GM21515 (cell line): Measurements from ENCODE around the gene JMJD1C.
A peak's percentile ranks its signal among the peaks of the same experiment; 100 is the strongest.

Experiments
- ATAC-seq: cut with Tn5 transposase; IDR thresholded peaks from one replicate; pipeline ENCODE4 v1.9.1; 2021; ENCODE audit not compliant: unreplicated experiment

JMJD1C gene

DNA sequence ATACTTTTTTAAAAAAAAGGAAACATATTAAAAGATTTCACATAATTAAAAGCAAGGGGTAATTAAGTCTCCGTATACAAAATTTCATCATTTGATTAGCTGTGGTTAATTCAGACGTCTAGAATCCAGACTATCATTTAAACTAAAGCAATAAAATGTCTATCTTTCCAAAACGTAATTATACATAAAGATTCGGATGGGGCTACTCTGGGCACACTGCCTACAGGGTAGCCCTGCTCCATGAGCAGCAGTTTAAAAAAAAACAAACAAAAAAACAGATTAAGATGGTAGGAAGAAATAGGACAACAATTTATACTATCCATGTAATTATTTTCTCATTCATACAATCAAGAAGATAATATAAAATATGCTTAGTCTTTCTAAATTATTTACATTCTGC lies 236.6 kb downstream of the JMJD1C start:
- no peak for ATAC-seq

DNA sequence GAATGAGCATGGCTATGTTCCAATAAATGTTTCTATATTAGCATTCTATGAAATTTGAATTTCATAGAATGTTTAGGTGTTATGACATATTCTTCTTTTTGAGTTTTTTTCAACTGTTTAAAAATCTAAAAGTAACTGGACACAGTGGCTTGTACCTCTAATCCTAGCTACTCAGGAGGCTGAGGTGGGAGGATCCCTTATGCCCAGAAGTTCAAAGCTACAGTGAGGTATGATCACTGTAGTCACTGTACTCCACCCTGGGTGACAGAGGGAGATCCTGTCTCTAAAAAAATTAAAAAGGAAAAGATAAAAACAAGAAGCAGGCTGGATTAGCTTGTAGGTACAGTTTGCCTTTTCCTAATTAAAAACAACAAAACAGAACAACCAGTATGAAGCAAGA lies 237.5 kb downstream of the JMJD1C start:
- no peak for ATAC-seq

DNA sequence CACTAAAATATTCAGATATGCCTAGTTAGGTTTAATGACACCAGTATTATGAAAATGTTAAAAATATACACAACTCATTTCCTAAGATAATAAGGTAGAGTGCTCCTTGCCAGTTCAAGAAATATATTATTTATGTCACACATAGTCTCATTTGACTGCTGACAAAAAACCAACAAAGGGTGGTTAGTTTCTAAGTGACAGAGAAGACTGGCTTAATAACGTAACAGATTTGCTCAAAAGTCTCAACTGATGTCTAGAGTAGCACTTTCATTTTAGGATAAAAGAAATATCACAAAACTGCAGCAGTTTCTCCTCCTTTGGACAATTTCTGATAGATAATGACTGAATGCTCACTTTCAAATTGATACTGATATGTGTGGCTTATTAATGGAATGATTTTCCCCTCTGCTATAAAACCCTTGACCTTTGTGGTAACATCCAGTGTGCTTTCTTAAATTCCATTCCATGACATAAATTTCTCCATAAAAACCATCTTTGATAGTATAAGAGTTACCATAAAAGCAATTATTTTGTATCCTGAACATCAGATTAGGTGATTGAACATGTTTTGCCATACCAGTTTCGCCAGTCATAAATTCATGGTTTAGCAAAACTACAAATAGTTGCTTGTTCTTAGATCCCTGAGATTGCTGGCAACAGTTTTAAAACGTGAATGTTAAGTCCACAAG lies 238.4 kb downstream of the JMJD1C start:
- ATAC-seq, result no peak

DNA sequence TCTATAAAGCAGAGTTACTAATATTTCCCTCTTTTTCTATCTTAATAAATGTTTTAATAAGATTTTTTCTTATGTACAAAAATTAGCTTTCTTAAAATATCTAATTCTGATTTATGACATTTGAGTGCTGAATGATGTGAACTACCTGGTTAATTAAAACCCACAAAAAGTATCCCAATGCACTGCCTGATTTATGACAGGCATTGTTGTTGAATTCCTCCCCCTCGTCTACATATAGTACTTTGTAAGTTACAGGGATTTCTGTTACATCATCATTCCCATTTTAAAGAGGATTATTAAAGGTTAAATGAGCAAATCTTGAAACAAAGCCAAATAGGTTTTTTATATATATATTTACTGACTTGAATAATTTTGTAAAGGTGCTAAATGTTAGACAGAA lies 241.5 kb downstream of the JMJD1C start:
- ATAC-seq, result no peak

DNA sequence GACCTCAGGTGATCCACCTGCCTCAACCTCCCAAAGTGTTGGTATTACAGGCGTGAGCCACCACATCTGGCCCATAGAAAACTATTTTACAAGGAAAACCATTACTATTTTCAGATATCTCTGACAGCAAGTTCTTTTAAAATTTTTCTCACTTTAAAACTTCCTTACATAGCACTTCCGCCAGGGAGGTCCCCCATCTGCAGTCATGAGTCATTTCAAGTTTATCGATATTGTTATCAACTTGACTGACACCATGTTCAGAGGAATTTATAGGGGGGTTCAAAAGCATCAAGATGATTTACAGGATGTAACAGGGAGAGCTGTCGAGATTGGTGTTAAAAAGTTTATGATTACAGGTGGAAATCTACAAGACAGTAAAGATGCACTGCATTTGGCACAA lies 243.8 kb downstream of the JMJD1C start:
- no peak for ATAC-seq

DNA sequence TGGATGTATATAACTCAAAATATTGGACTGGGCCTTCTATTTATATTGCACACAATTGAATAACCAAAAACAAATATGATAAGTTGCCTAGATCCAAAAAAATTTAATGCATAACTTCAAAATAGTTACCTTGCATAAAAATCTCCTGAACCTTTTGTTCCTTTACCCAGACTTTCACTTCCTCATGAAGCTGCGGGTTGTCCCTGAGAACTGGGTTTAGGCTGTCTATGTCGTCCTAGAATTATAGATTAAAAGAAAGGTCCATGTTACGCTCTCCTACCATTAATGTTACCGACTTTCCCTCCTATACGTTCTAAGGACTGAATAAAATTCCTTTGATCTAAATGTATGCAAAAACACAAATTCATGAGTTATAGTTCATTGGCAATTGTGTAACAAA lies 246.0 kb downstream of the JMJD1C start:
- ATAC-seq, result no peak

DNA sequence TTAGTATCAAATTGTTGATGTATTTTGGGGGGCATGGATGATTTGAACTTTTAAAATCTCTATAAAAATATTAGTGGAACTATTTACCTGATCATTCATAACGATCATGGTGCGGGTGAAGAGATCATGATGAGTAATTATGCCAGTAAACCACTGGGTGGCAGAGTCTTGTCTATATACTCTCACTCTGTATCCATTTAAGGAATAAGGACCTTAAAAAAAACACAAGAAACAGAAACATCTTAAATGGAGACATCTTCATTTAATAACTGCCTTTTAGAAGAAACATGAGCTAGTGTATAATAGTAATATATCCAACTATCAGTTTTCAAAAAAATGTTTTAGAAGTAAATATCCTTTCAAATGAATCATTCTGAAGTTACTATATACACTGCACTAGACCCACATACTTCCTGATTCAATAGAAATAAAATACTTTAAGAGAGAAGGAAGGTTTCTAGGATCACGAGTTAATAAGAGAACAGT lies 248.6 kb downstream of the JMJD1C start:
- peak; percentile 77 for ATAC-seq

DNA sequence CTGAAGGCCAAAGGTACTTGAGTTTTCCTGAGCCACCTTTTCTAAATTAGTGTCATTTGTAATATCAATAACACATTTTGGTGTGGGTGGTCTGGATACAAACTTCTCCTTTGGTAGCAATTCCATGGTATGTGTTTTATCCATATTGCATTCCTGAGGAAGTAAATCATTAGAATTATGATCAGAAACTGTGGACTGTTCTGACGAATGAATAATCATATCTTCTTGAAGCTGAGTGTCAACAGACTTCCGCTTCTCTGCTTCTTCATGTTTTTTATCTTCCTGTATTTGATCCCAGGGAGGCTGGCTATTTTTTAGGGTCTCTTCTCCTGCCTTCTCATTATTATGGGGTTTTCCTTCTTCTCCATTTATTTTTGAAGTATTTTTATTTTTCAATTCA lies 251.2 kb downstream of the JMJD1C start:
- no peak for ATAC-seq

DNA sequence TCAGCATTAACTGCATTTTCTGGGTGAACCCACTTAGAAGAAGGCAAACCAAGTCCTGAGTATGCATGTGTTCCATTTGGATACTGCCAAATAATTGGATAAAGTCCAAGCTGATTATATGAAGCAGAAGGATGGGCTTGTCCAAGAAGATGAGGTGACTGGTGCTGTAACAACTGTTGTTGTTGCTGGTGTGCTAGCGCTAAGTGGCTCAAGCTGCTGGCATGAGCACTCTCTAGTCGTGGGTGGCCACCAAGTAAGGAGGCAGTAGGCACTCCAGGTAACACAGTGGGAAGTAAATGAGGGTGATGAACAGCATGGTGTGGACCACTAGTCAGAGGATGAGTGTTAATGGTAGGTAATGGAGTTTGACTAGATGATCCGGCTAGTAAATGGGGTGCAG lies 252.3 kb downstream of the JMJD1C start:
- ATAC-seq, result no peak

DNA sequence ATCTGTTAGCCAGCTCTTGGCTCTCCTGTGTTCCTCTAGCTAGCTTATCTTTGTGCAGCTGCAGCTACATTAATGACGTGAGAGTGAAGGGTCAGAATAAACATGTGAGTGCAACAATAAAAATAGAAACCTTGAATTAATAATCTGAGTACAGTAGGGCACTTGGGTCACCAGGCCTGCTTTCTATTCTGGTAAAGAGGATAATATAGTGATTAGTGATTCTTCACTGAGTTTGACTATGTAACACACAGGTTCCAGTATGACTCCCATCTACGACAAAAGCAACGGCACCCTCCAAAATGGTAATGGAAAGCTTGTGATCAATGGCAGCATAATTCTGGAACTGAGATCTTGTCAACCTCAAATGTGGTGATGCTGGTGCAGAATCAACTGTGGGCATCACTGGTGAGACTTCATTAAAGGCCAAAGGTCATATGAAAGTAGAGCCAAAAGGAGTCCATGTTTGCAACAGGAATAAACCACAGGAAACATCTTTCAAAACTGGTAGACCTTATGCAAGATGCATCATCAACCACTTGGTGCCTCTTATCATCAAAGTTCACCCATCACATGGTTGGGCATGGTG lies 255.1 kb downstream of the JMJD1C start:
- no peak for ATAC-seq

DNA sequence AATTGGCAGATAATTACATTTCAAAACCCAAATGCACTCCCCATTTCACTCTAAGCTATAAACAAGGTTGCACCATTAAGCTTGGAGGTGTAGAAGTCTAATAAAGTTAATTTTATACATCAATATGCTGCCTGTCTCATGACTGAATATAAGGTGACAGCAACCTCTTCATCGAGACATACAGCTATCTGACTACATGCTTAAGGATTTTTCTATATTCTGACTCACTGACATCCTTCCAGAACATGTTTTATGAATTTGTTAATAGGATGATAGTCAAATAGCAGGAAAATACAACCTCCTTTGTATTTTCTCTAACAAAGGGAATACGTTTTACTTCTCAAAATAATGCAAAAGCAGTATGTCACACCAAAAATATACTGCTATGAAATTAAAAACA lies 256.1 kb downstream of the JMJD1C start:
- ATAC-seq, result no peak

DNA sequence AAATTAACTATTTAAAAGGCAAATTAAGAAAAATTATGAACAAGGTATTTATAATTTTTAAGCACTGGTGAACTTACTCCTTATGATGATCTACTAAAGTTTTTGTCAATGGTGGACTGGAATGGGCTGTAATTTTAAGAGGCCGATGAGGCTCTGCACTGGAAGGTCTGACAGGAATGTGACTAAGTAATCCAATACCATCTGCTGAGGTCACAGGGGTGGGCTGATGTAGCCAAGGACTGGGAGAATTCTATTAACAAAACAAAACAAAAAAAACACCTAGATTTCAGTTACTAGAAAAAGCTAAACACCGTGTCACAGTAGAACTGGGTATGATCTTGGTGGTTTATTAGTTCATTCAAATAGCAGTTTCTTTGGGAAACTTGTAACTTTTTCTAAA lies 256.8 kb downstream of the JMJD1C start:
- ATAC-seq, result no peak

DNA sequence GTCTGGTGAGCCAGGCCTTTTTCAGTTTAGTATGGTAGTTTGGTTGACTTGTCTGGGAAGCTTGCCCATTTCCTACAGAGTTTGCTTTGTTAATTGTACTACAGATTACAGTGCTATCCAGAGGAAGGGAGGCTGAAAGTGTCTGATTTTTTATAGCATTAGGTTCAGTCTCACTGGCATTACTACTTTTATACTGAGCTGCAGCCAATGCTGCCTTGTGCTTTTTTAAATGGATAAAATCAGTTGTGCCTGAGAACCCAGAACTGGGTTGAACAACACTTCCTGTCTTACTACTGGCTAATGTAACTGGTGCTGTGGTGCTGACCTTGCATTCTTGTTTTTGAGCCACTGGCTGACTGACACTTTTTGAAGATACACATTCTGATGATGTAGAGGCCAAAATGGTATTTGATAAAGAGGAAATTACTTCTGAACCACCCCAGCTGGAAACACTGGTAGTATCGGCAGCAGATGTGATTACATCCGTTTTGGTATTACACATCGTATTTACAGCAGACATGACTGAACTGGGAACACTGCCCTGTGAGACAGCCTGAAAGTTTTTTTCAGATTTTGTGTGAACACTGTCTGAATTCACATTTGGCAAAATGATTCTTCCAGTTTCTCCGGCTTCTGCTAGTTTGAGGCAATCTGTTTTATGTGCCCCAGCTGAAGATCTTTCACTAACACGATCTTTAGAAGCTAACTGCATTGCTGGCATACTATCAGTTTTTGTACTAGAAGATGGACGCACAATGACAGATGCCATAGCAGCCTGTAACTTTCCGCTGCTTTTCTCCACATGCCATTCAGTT lies 258.6 kb downstream of the JMJD1C start:
- peak; percentile 46 for ATAC-seq

DNA sequence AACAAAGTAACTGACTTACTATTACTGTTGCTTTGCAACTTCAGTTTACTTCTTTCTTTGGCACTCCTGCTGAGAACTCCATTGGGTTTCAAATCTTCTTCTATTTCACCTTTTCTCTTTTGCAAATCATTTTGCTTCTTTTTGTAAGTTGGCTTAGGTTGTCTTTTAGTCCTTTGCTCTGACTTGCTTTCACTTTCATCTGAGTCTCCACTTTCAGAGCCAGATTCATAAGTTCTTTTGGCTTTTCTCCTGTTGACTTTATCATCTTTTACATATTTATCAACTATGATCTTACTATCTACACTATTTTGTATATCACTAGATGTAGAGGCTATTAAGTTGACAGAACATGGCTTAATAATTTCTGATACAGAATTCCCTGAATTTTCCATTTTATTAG lies 259.2 kb downstream of the JMJD1C start:
- ATAC-seq, result no peak

DNA sequence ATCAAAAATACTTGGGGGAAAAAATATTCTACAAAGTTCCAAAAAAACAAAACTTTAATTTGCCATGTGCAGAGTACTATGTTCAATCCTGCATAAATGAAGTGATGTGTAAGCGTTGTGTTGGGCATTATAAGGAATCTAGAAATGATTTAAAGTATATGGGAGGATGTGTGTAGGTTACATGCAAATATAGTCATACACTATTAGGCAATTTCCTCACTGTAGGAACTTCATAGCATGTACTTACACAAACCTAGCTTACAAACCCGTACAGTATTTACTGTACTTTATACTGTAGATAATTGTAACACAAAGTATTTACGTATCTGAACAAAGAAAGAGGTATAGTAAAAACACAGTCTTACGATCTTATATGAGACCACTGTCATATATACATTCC lies 260.4 kb downstream of the JMJD1C start:
- no peak for ATAC-seq

DNA sequence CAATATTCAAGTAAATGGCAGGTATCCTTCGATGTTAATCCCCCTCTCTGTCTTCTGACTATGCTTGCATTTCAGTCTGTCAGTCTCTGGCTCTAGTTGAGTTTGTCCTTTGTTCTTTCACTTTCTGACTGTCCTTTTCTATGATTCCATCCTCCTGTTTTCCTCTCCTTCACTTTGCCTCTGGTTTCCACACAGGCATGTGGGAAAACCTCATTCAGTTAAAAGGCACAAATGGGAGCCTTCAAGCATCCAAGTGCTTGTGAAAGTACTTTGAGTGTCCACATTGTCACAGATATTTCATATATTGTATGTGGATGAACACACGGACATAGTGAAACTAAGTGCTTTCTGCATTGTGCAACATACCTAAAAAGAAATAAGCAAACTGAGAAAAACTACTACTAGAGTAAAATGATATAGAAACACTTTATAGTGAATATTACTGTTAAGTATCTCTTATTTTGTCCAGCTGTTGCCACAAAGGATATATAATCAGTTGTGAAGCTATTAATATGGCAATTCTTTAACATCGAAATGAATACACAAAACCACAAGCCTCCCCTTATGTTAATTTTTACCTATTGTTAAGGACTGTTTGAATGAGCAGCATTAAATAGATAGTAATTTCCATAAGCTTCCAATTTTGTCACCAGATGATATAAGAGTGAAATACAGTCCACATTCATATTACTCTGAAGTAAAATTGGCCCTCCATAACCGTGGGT lies 260.9 kb downstream of the JMJD1C start:
- ATAC-seq, result no peak

DNA sequence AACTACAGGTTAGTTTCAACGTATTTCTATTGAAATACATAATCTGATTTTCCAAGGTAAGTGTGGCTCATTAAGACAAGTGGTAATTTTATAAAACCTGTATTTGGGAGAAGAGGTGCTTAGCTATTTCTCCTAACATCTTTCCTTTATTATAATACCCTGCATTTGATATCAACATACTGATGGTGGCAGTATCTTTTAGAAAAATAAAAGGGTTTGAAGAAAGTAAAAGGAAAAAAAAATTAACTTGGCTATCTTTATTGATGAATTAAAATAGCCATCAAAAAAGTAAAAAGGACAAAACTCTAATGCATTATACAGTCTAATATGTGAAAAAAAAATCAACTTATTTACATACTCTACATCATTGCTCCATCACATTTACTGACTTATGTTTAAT lies 264.7 kb downstream of the JMJD1C start:
- ATAC-seq, result no peak

DNA sequence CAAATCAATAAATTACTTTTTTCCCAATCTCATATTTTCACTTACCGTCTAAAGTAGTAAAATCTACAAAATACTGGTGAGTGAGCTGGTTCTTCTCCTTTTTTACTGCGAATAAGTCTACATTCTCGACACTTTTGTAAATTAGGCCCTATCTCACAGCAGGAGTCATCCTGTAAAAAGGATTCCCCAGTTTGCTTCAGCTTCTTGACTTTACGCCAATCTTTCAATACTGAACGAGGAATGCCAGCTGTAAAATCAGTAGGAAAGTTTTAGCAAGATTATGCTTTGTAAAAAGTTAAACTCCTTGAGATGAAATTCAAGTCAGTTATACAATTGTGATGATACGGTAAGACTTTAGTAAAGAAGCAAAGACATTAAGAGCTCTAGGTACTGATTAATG lies 265.3 kb downstream of the JMJD1C start:
- ATAC-seq, result no peak

DNA sequence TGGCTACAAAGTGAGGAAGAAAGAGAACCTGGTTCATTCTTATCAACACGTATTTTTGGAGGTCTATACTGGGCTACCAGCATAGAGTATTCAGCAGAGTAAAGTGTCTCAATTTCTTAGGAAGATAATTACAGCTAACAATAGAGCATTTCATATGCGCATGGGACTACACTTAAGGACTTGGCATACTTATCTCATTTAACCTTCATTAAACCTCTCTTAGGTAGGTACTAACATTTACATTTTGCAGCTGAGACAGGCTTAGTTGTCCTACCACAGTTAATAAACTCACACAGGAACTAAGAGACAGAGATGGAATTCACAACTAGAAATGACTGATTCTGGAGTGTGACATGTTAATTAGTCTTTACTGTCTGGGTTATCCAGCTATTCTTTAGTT lies 266.1 kb downstream of the JMJD1C start:
- no peak for ATAC-seq

DNA sequence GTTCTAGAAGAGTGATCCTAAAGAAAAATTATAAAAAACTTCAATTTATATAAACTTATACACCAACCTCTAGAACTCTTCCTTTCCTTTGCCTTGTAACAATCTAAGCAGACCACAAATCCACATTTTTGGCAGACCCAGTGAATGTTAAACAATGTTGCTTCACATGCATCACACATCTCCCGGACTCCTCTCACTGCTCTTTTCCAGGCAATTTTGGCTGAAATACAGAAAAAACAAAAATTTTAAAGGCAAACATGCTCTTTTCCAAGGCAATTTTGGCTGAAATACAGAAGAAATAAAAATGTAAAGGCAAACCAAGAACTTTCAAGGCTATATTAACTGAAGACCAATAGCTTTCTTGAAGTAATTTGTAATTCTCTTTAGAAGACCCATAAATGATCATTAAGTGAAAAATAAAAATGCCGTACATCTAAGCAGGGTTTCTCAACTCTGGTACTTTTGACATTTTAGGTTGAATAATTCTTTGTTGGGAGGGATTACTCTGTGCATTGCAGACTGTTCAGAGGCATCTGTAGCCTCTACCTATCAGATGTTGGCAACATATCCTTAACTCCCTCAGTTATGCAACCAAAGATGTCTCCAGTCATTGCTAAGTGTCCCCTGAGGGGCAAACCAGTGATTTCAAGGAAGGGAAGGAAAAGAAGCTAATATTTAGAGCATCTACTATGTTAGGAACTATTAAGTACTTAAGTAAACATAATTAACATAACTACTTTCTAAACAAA lies 268.3 kb downstream of the JMJD1C start:
- no peak for ATAC-seq

DNA sequence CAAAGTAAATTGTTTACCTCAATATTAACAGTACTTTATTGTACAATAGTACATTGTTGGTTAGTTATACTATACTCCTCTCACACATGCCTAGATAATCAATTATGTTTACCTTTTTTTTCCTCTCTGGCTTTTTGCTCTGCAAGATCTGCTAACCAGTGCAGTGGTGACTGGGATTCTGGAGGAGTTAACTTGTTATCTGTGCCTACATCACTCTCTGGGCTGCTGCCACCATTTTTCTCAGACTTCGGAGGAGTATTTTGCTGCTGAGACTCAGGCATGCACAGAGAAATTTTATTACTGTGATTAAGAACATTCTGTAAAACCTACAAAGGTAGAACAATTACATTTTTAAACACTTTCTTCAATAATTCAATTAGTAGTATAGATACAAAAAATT lies 273.0 kb downstream of the JMJD1C start:
- no peak for ATAC-seq
